ENCODE data around the gene PKNOX2.
"Not testable (repeated sequence)": the region's sequence is repeated elsewhere in the genome, so short reads cannot be mapped to it uniquely, and the experiment has no call there.

The PKNOX2 gene

DNA sequence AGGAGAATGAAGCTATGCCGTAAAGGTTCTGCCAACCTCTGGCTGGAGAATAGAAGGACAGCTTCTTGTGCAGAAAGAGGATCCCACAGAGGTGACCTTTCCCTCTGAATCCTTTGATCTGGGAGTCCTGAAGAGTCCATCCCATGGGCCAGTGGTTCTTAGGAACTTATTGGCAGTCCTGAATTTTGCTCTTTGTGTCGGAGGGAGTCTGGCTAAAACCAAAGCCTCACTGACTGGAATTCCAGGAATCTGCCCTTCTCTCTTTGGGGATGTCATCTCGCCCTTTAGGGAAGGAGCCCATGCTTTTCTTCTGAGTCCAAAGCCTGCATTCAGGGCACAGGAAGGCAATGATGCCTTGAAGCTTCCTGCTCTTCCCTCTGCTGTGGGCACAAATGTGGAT is 45.5 kb downstream of the PKNOX2 start:
- DNase-seq: no peak

DNA sequence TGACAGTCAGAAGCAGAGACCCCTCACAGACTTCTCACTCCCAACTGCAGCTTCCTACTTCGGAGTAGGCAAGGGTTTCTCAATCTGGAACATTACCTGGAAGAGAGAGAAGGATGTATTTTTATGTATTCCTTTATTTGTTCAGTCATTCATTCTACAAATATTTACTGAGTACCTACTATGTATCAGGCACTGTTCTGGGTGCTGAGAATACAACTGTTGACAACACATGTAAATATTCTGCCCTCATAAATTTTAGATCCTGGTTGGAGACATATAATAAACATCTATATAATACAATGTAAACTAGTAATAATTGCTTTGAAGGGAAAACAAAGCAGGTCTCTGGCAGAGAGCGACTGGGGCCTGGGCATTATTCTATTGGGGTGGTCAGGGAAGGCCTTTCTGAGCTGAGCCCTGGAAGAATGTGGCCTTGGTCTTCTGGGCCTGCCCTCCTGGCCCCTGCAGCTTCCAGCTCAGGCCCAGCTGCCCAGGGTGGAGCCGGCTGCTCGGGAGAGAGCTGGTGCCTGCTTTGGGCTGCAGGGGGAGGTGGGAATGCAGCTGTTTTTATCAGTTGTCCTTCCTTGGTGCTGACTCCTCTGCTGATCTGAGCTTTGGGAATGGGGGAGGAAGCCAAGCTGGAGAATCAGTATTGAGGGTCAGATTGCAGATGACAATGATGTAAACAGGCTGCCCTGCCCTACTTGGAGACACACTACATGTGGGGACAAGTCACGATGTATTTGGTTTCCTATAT is 46.8 kb downstream of the PKNOX2 start:
- no peak for DNase-seq

DNA sequence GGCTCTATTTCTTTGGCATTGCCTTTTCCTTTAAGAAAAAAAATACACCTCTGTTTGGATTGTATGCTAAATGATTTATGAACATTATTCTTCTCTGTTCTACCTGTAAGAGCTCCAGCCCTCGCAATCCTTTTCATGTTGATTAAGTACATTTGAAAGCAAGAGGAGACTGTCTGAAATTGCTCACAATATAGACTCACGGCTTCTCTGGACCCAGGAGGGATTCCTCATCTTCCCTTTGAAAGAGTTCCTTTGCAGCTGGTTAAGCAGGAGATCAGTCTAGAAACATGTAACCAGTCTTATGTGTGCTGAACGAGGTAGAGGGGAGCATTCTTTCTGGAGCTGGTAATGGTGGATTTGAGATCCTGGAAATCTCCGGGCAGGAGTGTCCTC is 47.4 kb downstream of the PKNOX2 start:
- no peak for DNase-seq

DNA sequence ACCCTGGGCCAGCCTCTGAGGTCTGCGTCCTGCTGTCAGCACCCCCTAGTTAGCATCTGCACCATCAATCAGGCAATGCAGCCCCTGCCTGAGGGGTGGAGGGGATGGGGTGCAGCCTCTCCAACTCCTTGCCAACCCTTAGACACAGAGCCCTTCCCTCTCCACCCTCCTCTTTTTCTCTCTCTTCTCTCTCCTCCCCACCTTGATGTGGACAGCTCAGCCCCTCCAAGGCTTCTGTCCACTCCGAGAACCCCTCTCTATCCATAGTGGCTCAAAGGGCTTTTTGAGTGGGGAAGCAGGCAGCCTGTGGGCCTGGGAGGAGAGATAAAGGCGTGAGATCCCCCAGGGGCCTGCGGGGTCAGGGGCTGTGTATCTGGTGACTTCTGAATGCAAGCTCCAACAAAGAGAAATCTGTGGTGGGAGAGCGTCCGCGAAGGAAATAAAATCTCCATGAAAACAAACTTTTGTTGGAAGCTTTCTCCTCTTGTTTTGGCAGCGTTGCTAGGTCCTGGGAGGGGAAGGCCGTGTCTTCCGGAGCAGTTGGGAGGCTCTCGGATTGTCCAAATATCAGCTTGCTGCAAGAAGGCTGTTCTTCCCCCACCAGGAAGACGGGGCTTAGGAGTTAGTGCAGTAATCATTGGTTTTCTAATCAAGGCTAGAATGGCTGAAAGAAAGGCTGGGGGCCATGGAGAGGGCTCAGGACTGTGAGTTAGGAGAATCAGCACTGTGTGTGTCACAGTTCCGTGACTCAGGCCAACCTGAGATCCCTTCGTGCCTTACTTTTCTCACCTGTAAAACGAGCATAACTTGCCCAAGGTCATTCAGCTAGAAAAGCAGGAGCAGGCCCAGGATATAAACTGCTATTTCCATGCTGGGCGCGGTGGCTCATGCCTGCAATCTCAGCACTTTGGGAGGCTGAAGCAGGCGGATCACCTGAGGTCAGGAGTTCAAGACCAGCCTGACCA is 50.3 kb downstream of the PKNOX2 start:
- DNase-seq: no peak

DNA sequence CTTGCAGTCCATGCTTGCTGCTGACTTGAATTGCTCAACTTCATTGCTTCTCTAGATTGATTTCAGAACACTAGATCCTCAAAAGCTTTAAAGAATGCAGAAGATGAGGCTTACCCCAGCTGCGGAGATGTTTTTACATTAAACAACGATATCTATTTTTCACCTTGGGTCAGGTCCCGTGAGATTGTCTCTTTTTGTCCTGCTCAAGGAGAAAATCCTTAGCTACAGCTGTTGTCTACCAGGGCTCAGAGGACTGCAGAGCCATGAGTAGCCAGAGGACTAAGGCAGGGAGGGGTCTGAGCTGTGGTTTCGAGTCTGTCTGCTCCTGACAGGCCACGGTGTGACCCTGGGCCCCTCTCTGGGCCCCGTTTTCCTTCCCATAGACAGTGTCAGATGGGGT is 51.4 kb downstream of the PKNOX2 start:
- DNase-seq: no peak

DNA sequence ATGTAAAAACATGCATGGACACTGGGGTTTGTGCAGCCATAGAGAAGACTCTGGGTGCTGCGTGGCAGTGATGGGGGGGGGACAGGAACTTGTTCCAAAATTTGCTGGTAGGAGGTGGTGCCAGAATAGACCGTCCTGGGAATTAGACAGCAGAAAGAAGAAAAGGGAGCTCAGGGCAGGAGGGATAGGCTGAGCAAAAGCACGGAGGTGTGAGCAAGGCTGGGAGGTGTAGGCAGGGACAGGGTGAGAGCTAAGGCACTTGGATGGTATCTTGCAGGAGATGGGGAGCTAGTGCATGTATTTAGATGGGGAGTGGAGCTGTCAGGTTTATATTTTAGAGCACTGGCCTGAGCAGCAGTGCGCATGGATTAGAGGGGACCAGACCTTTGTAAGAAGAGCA is 53.8 kb downstream of the PKNOX2 start:
- no peak for DNase-seq

DNA sequence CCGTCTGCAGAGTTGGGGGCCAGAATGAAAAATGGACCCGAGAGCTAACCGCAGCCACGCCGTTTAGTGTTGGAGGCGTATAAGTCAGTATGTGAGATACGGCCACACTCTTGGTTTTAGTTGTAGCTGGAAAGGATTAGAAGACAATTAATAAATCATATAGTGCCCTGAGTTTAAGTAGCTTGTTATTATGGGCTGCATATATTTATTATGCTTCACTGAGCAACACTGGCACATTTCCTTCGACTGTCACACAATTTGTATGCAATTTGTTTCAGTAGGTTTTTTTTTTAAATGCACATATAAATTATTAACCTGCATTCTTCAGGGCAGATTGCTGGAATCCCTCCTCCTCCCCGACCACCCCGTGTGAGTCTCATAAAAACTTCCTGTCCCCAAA is 56.9 kb downstream of the PKNOX2 start:
- DNase-seq: no peak

DNA sequence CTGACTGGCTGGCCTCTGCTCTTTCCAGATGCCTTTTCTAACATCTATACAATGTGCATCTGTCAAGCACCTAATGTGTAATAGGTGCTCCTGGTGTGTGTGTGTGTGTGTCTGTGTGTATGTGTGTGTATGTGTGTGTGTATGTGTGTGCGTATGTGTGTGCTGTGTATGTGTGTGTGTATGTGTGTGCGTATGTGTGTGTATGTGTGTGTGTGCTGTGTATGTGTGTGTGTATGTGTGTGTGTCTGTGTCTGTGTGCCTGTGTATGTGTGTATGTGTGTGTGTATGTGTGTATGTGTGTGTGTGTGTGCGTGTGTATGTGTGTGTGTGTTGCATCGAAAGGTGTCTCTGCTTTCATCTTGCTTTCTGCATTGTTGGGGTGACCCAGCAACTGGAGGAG is 57.9 kb downstream of the PKNOX2 start:
- DNase-seq: no peak

DNA sequence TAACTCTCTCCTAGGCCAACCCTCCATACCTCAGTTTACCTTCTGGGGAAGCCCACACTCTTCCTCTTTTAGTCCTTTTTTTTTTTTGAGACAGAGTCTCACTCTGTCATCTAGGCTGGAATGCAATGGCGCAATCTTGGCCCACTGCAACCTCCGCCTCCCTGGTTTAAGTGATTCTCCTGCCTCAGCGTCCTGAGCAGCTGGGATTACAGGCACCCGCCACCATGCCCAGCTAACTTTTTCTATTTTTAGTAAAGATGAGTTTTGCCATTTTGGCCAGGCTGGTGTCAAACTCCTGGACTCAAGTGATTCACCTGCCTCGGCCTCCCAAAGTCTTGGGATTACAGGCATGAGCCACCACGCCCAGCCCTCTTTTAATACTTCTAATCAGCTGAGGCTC is 58.6 kb downstream of the PKNOX2 start:
- DNase-seq: not testable (repeated sequence)

DNA sequence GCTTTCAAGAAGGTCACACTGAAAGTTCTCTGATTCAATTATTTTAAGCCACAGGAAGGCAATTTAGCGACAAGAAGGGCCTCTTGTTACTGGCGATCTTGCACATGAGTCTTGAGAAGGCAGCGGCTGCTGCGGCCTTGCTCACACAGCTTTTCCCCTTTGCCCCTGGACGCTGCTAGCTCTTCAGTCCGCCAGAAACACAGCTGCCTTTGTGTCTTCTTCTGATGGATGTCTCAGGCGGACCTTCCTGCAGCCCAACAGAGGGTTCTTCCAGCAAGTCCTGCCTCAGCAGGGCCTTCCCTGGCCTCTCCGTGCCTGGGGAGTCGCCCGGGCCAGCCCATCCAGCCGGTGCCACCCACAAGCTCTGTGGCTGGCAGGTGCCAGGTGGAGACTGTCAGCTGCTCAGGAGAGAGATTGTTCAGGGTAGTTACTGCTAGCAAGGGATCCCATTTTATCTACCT is 59.4 kb downstream of the PKNOX2 start:
- DNase-seq: no peak

DNA sequence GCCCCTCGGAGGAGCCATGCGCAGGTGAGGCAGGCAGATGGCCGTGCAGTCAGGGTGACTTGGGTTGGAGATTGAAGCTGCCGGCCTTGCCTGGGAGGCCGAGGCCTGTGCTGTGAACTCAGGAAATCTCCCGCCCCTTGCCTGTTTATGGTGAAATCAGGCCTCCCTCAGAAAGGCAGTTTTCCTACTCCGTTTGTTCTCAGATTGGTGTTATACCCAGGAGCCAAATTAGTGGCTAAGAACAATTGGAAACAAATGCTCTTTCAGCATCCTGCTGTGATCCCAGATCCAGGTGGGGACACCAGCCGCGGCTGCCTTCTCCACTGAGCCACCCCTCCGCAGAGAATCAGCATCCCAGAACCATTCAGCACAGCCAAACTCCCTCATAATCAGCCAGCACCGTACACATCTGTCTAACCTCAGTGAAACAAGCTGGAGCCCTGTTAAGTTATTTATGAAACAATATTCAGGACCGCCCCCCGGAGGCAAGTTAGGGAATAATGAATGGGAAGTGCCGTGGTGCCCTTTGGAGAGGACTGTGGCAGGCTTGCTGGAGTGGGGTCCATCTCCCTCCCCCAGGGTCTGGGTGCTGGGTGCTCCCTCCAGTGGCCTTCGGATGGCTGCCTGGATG is 60.0 kb downstream of the PKNOX2 start:
- no peak for DNase-seq

DNA sequence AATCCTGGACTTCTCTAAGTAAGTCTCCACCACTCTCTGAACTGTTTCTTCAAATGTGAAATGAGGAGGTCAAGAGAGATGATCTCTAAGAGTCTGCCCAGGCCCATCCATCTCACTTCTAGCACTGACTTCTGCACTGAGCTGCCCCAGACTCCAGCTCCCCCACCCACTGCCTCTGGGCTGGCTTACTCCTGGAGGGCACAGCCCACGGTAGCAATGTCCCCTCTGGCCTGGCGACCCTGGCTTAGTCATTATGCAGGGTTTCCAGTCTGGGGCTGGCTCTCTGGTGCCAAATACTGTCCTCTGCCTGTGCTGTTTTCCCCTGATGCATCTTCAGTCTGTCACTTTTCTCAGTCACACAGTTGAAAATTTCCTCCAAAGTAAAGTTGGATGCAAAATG is 60.9 kb downstream of the PKNOX2 start:
- DNase-seq: no peak

DNA sequence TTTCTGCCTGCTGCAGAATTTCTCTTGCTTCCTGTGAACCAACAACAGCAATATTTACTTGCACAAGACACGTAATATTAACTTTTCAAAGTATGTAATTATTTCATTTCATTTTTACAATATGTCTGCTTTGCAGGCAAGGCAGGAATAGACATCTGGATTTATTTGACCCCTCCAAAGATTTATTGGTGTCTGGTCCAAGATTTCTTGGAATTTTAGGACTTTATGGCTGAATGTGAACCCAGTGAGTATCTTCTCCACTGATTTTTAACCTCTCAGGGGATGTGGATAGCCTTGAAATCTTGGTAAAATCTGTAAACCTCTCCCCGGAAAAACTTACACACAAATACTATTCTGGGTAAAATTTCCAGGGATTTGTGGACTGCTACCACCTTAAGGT is 61.5 kb downstream of the PKNOX2 start:
- DNase-seq: no peak

DNA sequence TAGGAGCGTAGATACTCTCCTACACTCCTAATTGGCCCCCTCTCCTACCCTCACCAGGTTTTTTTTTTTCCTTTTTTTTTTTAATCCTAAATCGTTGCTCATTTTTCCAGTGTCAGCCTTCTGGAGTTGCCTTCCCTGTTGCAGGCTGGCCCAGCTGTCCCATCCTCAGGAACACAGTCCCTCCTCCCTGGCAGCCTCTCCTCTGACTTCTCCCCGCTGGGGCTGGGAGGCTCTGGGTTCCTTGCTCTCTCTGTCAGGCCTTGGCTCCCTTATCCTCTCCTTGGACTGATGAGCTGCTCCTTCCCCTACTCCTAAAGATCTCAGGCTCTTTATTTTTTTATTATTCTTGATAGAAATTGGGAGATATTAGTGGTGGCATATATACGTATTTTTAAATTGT is 62.2 kb downstream of the PKNOX2 start:
- DNase-seq: no peak

DNA sequence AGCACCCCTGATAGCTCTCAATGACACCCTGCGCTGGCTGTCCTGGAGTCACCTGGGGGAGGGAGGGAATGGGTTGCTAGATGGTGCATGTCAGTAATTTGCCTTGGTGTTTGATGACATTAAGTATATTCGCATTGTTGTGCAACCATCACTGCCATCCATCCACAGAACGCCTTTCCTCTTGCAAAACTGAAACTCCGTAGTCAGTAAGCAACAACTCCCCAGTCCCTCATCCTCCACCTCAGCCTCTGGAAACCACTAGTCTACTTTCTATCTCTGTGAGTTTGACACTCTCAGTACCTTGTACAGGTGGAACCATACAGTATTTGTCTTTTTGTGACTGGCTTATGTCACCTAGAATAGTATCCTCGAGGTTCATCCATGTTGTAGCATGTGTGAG is 62.6 kb downstream of the PKNOX2 start:
- no peak for DNase-seq

DNA sequence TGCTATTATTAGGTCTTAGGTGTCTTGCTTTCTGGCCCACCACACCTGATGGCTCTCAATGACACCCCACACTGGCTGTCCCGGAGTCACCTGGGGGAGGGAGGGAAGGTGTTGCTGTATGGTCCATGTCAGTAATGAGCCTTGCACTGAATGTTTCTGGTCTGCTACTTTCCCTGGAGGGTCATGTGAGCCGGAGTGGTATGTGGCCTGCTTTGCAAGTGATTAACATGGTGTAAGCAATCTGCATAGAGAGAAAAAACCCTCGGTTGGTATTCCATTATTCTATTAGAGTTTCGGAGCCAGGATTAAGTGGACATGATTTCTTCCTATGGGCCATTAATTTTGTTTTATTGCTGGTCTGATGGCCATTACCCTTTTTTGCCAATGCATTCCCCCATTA is 63.9 kb downstream of the PKNOX2 start:
- no peak for DNase-seq

DNA sequence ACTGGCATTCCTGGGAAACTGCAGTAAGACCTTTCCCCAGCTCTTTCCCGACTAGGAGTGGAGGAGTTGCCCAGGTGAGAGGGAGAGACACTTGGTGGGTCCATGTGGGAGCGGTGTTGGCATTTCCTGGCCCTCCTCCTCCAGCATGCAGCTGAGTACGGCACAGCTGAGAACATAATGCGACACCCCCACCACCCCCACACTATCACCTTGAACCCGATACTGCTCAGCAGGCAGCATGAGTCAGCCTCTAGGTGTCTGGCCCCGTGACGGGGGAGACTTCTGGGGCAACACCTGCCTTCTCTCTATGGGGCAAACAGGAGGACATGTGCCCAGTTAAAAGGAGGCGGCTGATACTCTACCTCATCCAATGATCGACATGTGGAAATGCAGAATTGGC is 64.4 kb downstream of the PKNOX2 start:
- no peak for DNase-seq

DNA sequence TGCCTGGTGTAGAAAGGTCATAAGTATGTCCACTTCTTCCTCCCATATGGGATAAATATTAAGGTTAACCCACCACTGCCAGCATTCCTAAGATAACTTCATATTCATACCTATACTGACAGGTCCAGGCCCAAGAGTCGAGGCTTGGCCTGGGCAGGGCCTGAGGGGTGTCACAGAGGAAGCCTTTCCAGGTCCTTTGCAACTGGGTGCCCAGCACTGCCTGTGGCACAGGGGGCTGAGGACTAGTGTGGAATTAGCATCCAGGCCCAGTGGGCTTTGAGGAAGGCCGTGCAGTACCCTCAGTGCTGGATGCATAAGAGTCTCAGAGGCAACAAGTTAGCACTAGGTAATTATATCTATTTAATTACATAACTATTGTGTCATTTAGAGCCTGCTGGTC is 65.4 kb downstream of the PKNOX2 start:
- no peak for DNase-seq

DNA sequence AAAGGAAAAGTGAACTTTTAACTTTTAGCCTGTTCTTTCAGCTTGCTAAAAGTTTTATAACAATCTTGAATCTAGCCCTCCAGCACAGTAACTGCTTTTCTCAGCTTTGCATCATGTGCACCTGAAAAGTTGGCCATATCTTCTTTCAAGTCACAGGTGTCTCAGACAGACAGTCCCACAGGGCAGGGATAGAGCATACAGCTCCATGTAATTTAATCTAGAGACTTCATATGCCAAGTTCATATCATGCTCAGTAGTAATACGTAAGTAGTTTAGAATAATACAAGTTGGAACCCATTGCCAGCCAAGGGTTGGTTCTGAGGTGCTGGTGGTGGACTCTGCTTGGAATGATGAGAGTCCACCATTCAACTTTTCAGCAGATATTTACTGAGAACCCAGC is 68.6 kb downstream of the PKNOX2 start:
- DNase-seq: no peak

DNA sequence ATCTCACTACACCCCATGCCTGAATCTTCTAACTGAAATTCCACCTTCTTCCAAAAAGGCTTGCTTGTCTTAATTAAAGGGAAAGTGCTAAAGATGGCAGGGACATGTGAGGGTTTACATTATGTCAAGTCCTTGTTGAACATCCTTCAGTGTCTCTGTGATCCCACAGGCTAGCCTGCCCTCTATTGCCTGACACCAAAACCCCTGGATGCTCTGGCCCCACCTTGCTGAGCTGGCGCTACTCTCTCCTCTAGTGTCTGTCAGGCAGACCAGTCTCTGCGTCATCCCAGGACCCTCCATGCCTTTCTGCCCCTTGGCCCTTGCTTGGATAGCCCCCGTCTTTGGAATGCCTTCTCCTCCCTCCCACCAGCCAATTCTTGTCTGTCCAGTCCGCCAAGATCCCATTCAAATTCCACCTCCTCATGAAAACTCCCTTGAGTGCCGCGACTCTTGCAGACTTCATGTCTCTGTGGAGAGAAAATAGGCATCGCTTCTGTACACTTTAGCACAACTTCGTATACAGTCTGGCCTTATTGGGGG is 69.3 kb downstream of the PKNOX2 start:
- no peak for DNase-seq

DNA sequence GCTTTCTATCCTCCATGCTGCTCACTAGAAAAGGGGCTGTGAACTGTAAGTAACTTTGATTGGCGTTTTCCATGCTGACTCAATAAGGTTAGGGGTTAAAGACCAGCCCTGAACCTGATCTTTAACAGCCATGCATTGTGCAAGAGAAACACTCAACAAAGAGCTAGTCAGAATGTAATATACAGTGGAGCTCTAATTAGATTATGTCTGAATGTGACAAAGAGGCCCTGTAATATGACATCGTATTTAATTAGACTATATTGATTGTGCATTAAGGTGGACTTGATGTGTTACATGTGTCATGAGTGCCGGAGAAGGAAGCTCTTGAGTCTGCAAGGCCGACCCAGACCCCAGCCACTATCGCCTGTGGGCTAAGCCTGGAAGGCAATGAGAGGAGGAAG is 70.5 kb downstream of the PKNOX2 start:
- no peak for DNase-seq

DNA sequence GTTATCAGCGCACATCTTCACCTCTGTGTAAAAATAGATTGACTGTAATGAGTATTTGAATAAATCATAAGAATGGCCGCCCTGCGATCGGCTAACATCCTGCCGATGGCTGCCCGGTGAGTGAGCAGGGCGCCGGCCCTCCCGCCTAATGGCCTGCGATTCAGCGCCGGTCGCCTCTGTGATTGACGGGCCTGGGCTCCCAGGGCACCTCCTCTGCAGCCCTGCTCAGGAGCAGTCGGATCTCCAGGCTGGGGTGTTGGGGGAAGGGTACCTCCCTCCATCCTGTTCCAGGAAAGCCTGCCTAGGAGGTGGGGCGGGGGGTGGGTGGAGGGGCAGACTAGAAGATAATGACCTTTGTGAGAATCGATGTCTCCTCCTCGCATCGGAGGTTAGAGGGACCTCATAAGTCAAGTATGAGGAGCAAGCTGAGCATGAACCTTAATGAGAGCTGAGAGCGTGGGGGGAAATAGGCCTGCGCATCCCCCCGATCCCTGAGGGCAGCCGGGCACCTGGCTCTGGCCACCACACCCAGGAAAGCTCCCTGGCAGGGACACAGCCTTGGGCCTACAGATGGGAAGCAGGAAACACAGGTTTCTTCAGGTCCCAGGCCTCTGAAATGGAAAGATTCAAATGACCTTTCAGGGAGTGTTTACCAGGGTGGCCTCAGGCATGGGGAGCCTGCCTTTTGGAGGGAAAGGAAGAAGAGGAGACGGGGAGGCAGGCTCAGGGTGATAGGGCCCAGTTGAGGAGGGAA is 71.7 kb downstream of the PKNOX2 start:
- no peak for DNase-seq

All from SHP77 treated with DMSO at 0.1 percent for 48 hours (cell line).